Measurements from ENCODE around the gene CD247. TPM values are rescaled to one million over a fixed set of nuclear protein-coding genes. Genes with fewer than 3 reads are reported as not detected.

The CD247 gene
- total RNA-seq, 1 experiment from 2014 or later: 1.4 TPM

- Histone ChIP-seq H3K27me3 (replicated peaks; ENCODE audit: insufficient read depth, low read depth, low read length, poor library complexity) (no peaks in the 10 kb centered on the region), H3K4me3 (ENCODE audit: low read depth, low read length, poor library complexity, severe bottlenecking) (no peak overlapping the region), H3K36me3 (ENCODE audit: insufficient read depth, low read length, poor library complexity, severe bottlenecking) (no peaks in the 10 kb centered on the region), H3K27ac (ENCODE audit: low read depth, low read length, poor library complexity, severe bottlenecking) (no peak overlapping the region), H3K4me1 (ENCODE audit: insufficient read depth, low read length, poor library complexity, severe bottlenecking) (no peaks in the 10 kb centered on the region), H3K9me3 (ENCODE audit: low read depth, low read length, poor library complexity, severe bottlenecking) (no peaks in the 10 kb centered on the region)
- TF ChIP-seq EZH2 (IDR thresholded peaks at IDR 0.05; ENCODE audit: borderline replicate concordance, low read depth, low read length, poor library complexity, severe bottlenecking) (no peak), CTCF (conservative IDR thresholded peaks at IDR 0.05; ENCODE audit: low read depth, low read length) (peak; percentile 93)
- BruUV-seq (replicated peaks): no TSS peak
- ChIA-PET POLR2A (ENCODE audit: low non-redundant PET) (no interaction called here), CTCF (interaction anchor here (0.5 to 1.4 kb wide), 5 partner anchors 190 to 624 kb away, joined by 3 to 4 read pairs (median 3); no protein-coding TSS in a partner anchor)
- DNase-seq (ENCODE audit: low spot score): peak; percentile 72
- intact Hi-C loops (cut with micrococcal nuclease; ENCODE audit: unreplicated experiment): loop anchor here (1.0 to 10.0 kb wide), 5 partner anchors 89 to 622 kb away; no protein-coding TSS in a partner anchor
Measured at GRCh38 chr1:167533851-167534300, 15.5 kb upstream of the CD247 start.

GRCh38 chr1:167532964-167533824 is 14.9 kb upstream of the CD247 start:
- no peaks in the 10 kb centered on the region for H3K9me3 ChIP-seq (ENCODE audit: low read depth, low read length, poor library complexity, severe bottlenecking)
- H3K4me3 ChIP-seq (ENCODE audit: low read depth, low read length, poor library complexity, severe bottlenecking): no peak overlapping the region
- no peaks in the 10 kb centered on the region for H3K4me1 ChIP-seq (ENCODE audit: insufficient read depth, low read length, poor library complexity, severe bottlenecking)
- no peaks in the 10 kb centered on the region for H3K27me3 ChIP-seq (replicated peaks; ENCODE audit: insufficient read depth, low read depth, low read length, poor library complexity)
- CTCF ChIA-PET: interaction anchor here (0.5 to 1.4 kb wide), 5 partner anchors 189 to 623 kb away, joined by 3 to 4 read pairs (median 3); no protein-coding TSS in a partner anchor
- POLR2A ChIA-PET (ENCODE audit: low non-redundant PET): no interaction called here
- DNase-seq (ENCODE audit: low spot score): no peak
- intact Hi-C loops (cut with micrococcal nuclease; ENCODE audit: unreplicated experiment): loop anchor here (1.0 to 10.0 kb wide), 5 partner anchors 88 to 621 kb away; no protein-coding TSS in a partner anchor
- TF ChIP-seq CTCF (conservative IDR thresholded peaks at IDR 0.05; ENCODE audit: low read depth, low read length) (no peak), EZH2 (IDR thresholded peaks at IDR 0.05; ENCODE audit: borderline replicate concordance, low read depth, low read length, poor library complexity, severe bottlenecking) (no peak)
- no TSS peak for BruUV-seq (replicated peaks)
- H3K36me3 ChIP-seq (ENCODE audit: insufficient read depth, low read length, poor library complexity, severe bottlenecking): no peaks in the 10 kb centered on the region
- H3K27ac ChIP-seq (ENCODE audit: low read depth, low read length, poor library complexity, severe bottlenecking): no peak overlapping the region

- Histone ChIP-seq H3K4me1 (ENCODE audit: insufficient read depth, low read length, poor library complexity, severe bottlenecking) (no peaks in the 10 kb centered on the region), H3K27ac (ENCODE audit: low read depth, low read length, poor library complexity, severe bottlenecking) (no peak overlapping the region), H3K4me3 (ENCODE audit: low read depth, low read length, poor library complexity, severe bottlenecking) (no peak overlapping the region), H3K27me3 (replicated peaks; ENCODE audit: insufficient read depth, low read depth, low read length, poor library complexity) (no peaks in the 10 kb centered on the region), H3K36me3 (ENCODE audit: insufficient read depth, low read length, poor library complexity, severe bottlenecking) (no peaks in the 10 kb centered on the region), H3K9me3 (ENCODE audit: low read depth, low read length, poor library complexity, severe bottlenecking) (no peaks in the 10 kb centered on the region)
- TF ChIP-seq CTCF (conservative IDR thresholded peaks at IDR 0.05; ENCODE audit: low read depth, low read length) (no peak), EZH2 (IDR thresholded peaks at IDR 0.05; ENCODE audit: borderline replicate concordance, low read depth, low read length, poor library complexity, severe bottlenecking) (no peak)
- no TSS peak for BruUV-seq (replicated peaks)
- DNase-seq (ENCODE audit: low spot score): no peak
- ChIA-PET CTCF (interaction anchor here (1.4 kb wide), 1 partner anchor 188 kb away, joined by 3 read pairs; no protein-coding TSS in a partner anchor), POLR2A (ENCODE audit: low non-redundant PET) (no interaction called here)
- intact Hi-C loops (cut with micrococcal nuclease; ENCODE audit: unreplicated experiment): loop anchor here (5.0 to 10.0 kb wide), 3 partner anchors 88 to 620 kb away; no protein-coding TSS in a partner anchor
Measured at GRCh38 chr1:167532375-167532774, 14.0 kb upstream of the CD247 start.
